Smooth muscle cell (in vitro differentiated cells): ENCODE measurements around the gene SHC2. TPM values are rescaled to one million over a fixed set of nuclear protein-coding genes. Genes with fewer than 3 reads are reported as not detected.

Experiments
- DNase-seq: peaks from one replicate; lab custom pipeline; 2025; ENCODE audit not compliant: unreplicated experiment; lab: John Stamatoyannopoulos, UW
- H2AFZ ChIP-seq: fragments of 200-600 bp; sonication (generic); 2 replicates; pipeline ENCODE4 v1.6.0; 2016; ENCODE audit warnings: antibody characterized with exemption, low read depth, mild to moderate bottlenecking
- H3F3A ChIP-seq: fragments of 200-600 bp; sonication (generic); 2 replicates; pipeline ENCODE4 v1.6.0; 2017; ENCODE audit warnings: antibody characterized with exemption, low read depth
- H3K27ac ChIP-seq: fragments of 200-600 bp; sonication (generic); 2 replicates; pipeline ENCODE4 v1.5.1; 2016; ENCODE audit warnings: low read depth, mild to moderate bottlenecking
- H3K27me3 ChIP-seq: fragments of 200-600 bp; sonication (generic); 2 replicates; pipeline ENCODE4 v1.6.1; 2016; ENCODE audit warnings: low read depth, mild to moderate bottlenecking
- H3K36me3 ChIP-seq: fragments of 200-600 bp; sonication (generic); 2 replicates; pipeline ENCODE4 v1.5.1; 2016; ENCODE audit warnings: low read depth
- H3K4me1 ChIP-seq: fragments of 200-600 bp; sonication (generic); 2 replicates; pipeline ENCODE4 v1.5.1; 2016; ENCODE audit warnings: low read depth
- H3K4me2 ChIP-seq: fragments of 200-600 bp; sonication (generic); 2 replicates; pipeline ENCODE4 v1.6.0; 2016; ENCODE audit warnings: mild to moderate bottlenecking
- H3K4me3 ChIP-seq: fragments of 200-600 bp; sonication (generic); 2 replicates; pipeline ENCODE4 v1.5.1; 2016; ENCODE audit warnings: mild to moderate bottlenecking
- H3K79me2 ChIP-seq: fragments of 200-600 bp; sonication (generic); 2 replicates; pipeline ENCODE4 v1.6.0; 2016; ENCODE audit warnings: low read depth, mild to moderate bottlenecking
- H3K9ac ChIP-seq: fragments of 200-600 bp; sonication (generic); 2 replicates; pipeline ENCODE4 v1.6.0; 2016; ENCODE audit warnings: low read depth
- H3K9me3 ChIP-seq: fragments of 200-600 bp; sonication (generic); replicated peaks from 2 replicates; pipeline ENCODE4 v1.5.1; 2016; ENCODE audit warnings: low read depth
- H4K20me1 ChIP-seq: fragments of 200-600 bp; sonication (generic); 2 replicates; pipeline ENCODE4 v1.6.0; 2016; ENCODE audit warnings: low read depth
- WGBS: methylation state at CpG from one replicate; pipeline ENCODE4 v1.1.7; 2016; ENCODE audit warnings: low lambda C conversion rate; 5-methylcytosine and 5-hydroxymethylcytosine counted together
- polyA plus RNA-seq: library from polyadenylated mRNA; unstranded; fragments of >200 nt; fragmentation: Nextera tagmentation; extraction: Ambion mirVana; gene quantifications from 2 replicates; pipeline ENCODE4 v1.2.1, GENCODE V29; 2016
- total RNA-seq: library from RNA; depleted of rRNA; stranded (reverse); fragments of >200 nt; gene quantifications from 2 replicates; pipeline ENCODE4 v1.2.3, GENCODE V29; 2014
- TF ChIP-seq, protein P1 (sequence below): fragments of 200-600 bp; sonication (generic); IDR thresholded peaks from 2 replicates; pipeline ENCODE4 v1.5.1; 2017; ENCODE audit warnings: borderline replicate concordance, mild to moderate bottlenecking, antibody characterized with exemption; ENCODE audit not compliant: insufficient read depth, poor library complexity, severe bottlenecking

Gene SHC2
- total and polyA plus RNA-seq, 2 experiments from 2014 or later = 15.6 to 29.3 TPM

DNA sequence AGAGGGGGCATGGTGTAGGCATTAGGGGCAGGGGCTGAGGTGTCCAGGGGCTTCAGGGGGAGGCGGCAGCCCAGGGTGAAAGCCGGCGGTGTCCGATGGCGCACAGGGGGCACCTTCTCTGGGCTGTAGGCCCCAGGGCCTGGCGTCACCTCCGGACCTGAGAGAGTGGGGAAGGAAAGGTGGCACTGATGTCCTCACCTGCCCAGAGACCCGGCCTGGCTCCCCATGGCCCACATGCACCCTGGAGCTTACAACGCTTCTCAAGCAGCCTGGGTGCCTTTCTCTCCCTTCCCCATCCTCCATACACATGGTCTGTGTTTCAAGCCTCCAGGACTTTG lies 3.3 kb upstream of the SHC2 start:
- Histone ChIP-seq H3K36me3 (no peaks in the 10 kb centered on the region), H4K20me1 (no peaks in the 10 kb centered on the region), H2AFZ (no peak overlapping the region), H3K4me3 (no peak overlapping the region), H3K4me1 (no peaks in the 10 kb centered on the region), H3K9me3 (no peaks in the 10 kb centered on the region), H3K79me2 (no peaks in the 10 kb centered on the region), H3K27ac (no peak overlapping the region), H3F3A (no peaks in the 10 kb centered on the region), H3K4me2 (no peak overlapping the region), H3K9ac (no peak overlapping the region), H3K27me3 (no peaks in the 10 kb centered on the region)
- TF ChIP-seq, protein P1, sequence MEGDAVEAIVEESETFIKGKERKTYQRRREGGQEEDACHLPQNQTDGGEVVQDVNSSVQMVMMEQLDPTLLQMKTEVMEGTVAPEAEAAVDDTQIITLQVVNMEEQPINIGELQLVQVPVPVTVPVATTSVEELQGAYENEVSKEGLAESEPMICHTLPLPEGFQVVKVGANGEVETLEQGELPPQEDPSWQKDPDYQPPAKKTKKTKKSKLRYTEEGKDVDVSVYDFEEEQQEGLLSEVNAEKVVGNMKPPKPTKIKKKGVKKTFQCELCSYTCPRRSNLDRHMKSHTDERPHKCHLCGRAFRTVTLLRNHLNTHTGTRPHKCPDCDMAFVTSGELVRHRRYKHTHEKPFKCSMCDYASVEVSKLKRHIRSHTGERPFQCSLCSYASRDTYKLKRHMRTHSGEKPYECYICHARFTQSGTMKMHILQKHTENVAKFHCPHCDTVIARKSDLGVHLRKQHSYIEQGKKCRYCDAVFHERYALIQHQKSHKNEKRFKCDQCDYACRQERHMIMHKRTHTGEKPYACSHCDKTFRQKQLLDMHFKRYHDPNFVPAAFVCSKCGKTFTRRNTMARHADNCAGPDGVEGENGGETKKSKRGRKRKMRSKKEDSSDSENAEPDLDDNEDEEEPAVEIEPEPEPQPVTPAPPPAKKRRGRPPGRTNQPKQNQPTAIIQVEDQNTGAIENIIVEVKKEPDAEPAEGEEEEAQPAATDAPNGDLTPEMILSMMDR = no peak
- WGBS = 100% methylated on average over 2 of the region's 9 CpGs
- no peak for DNase-seq

DNA sequence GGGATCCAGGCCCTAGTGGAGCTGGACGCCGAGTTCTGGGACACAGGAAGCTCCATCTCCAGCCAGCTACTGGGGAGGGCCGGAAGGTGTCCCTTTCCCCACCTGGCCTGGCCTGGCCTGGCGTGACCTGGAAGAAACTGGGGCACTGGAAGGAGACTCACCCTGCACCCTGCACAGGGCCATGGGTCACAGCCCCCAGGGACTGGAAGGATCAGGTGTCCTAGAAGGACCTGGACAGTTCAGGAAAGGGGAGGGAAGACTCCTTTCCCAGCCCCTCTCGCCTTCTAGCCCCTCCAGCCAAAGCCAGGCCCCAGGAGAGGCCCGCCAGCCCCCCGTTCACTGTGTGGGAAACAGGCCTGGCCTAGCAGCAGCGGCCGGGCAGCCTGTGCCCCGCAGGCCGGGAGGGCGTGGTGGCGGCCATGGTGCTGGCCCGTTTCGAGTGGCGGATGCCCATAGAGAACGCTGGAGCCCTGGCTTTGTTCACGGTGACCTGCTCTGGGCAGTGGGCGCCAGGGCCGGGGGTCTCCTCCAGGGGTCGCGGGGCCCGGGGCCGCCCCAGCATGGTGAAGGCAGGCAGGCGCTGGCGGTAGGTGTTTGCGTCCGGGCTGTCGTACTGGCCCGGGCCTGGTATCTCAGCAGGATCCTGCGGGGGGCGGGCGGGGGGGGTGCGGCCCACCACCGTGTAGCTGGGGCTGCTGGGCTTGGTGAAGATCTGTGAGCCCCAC lies 2.8 kb upstream of the SHC2 start:
- WGBS = 96% methylated on average over 34 of the region's 35 CpGs
- no peak overlapping the region for H3K9ac ChIP-seq
- H3K4me1 ChIP-seq = no peaks in the 10 kb centered on the region
- H3K27ac ChIP-seq = no peak overlapping the region
- H3K36me3 ChIP-seq = no peaks in the 10 kb centered on the region
- H4K20me1 ChIP-seq = no peaks in the 10 kb centered on the region
- no peaks in the 10 kb centered on the region for H3F3A ChIP-seq
- no peak overlapping the region for H2AFZ ChIP-seq
- H3K27me3 ChIP-seq = no peaks in the 10 kb centered on the region
- H3K79me2 ChIP-seq = no peaks in the 10 kb centered on the region
- H3K4me3 ChIP-seq = no peak overlapping the region
- H3K9me3 ChIP-seq = no peaks in the 10 kb centered on the region
- no peak for DNase-seq
- TF ChIP-seq, protein P1 = no peak
- no peak overlapping the region for H3K4me2 ChIP-seq

DNA sequence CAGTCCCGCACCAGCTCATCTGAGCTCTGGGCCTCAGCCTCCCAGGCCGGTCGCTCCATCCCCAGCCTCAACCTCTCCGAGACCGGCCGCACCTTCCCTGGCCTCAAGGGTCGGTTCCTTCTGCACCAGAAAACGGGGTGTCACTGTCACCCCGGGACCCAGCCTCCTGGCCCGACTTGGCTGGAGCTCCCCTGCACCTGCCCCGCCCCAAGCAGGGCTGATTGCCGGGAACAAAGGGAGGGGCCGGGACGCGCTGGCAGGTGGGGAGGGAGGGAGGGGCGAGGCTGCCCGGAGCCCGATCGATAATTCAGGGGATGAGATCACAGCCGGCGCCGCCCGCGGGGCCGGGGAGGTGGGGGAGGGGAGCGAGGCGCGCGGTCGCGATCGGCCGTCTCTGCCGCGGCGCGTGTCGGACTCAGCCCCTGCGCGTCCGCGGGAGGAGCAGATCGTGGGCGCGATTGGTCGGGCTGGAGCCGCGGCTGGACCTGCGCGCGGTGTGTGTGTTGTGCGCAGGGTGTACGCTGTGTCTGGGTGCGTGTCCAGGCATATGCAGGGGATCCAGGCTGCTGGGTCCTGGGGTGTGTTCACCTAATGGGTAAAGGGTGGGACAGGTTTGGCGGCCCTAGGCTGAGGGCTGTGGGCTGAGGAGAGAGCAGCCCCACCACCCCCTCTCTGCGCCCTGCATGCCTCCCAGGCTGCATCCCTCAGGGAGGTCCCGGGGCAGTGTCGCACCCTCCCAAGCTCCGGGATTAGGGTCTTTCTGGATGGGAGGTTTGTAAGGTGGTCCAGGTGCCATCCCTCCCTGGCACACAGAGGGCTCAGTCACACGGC lies 1.1 kb upstream of the SHC2 start:
- DNase-seq = peak; percentile 8
- H3K27ac ChIP-seq = no peak overlapping the region
- peak overlapping the region; percentile 46 for H3K4me3 ChIP-seq
- H3K4me2 ChIP-seq = peak overlapping the region; percentile 87
- H3K27me3 ChIP-seq = no peaks in the 10 kb centered on the region
- peaks cover 5% of the 10 kb centered on the region for H4K20me1 ChIP-seq
- TF ChIP-seq, protein P1 = no peak
- H2AFZ ChIP-seq = no peak overlapping the region
- 10% methylated on average over 57 of the region's 60 CpGs for WGBS
- H3K9ac ChIP-seq = no peak overlapping the region
- H3K79me2 ChIP-seq = peaks cover 7% of the 10 kb centered on the region
- H3K4me1 ChIP-seq = no peaks in the 10 kb centered on the region
- no peaks in the 10 kb centered on the region for H3K36me3 ChIP-seq
- no peaks in the 10 kb centered on the region for H3K9me3 ChIP-seq
- H3F3A ChIP-seq = no peaks in the 10 kb centered on the region
